ENCODE measurements around the gene SLC7A8.
A peak's percentile ranks its signal among the peaks of the same experiment; 100 is the strongest.

The SLC7A8 gene

DNA sequence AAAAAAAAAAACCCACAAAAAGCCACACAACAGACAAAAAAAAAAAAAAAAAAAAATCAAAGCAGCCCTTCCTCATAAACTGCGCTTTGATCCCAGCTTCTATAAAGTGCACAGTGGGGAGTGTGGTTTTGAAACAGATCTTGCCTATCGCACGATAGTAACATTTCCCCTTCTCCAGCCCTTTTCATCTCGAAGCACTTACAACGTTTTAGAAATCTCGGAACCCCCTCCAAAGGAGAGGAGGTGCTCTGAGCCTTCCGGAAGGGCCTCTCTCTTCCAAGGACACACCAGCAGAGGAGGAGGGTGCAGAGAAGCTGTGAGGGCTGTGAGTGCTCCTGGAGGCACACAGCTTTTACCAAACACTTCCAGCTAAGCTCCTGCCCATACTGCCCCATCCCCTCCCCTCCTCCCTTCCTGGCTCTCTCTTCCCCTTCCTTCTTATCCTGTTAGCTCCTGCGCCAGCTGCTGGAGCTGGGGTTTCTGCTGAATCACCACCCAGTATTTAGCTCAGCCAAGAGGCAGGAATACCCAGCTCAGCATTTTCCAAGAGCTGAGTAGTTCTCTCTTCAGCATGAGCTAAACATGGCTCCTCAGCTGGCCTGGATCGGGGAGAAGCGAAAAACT, 28.4 kb downstream of the SLC7A8 start:
- peak; percentile 47 for DNase-seq (ENCODE audit: low spot score)

DNA sequence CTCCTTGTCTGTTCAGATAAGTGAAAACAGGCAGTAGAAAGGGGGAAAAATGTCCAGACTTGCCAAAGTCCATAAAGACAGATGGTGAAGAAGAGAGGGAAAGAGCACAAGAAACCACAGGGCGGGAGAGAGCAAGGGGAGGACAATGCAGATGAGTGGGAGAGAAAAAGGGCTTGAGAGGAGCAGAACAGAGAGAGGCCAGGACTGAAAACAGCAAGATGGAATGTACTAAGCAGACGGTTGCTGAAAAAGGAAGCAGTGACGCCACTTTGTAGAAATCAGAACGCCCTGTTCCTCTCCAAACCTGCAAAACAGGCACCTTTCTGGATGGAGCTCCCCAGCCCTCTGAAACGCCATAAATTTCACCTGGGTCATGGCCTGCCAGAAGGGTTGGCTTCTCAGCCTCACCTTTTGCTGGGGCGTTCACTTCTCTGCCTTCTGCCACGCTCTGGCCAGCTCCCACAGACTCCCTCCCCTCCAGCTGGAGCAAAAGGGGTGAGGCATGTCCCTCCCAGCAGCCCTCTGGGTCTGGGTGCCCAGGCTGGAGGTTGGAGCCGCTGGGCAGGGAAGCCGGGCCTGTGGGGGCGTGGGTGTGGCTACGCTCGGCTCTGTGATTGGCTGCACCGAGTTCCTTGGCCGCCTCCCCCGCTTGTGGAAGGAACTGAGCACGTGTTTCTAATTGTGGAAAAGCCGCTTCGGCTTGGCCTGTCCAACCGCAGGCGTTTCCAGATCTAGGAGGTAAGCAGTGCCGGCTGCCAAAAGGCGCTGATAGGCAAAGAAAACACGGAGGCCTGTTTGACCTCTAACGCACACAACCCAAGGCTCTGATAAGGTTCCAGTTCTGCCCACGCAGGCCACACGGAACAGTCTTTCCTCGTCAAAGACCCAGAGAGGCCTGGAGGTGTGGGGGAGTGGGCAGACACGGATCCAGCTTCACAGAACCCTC, 29.3 kb downstream of the SLC7A8 start:
- DNase-seq (ENCODE audit: low spot score), result peak; percentile 76

DNA sequence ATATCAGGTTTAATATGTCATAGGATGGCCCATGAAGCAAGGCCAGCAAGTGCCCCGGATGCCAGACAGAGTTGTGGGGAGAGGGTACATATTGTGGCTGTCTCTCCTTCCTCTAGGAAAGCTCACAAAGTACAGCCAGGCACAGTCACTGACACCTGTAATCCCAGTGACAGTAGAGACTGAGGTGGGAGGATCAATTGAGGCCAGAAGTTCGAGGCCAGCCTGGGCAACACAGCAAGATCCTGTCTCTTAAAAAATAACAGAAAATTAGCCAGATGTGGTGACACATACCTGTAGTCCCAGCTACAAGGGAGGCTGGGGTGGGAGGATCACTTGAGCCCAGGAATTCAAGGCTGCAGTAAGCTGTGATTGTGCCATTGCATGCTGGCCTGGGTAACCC, 32.1 kb downstream of the SLC7A8 start:
- DNase-seq (ENCODE audit: low spot score), result no peak

DNA sequence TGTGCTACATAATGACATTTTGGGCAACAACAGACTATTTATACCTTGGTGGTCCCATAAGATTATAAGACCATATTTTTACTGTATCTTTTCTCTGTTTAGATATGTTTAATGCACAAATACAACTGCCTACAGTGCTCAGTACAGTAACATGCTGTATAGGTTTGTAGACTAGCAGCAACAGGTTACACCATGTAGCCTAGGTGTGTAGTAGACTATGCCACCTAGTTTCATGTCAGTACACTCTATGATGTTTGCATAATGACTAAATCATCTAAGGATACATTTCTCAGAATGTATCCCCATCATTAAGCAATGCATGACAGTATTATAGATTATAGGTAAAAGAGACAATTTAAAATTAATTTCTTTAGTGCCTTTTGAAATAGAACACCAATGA, 33.7 kb downstream of the SLC7A8 start:
- no peak for DNase-seq (ENCODE audit: low spot score)

DNA sequence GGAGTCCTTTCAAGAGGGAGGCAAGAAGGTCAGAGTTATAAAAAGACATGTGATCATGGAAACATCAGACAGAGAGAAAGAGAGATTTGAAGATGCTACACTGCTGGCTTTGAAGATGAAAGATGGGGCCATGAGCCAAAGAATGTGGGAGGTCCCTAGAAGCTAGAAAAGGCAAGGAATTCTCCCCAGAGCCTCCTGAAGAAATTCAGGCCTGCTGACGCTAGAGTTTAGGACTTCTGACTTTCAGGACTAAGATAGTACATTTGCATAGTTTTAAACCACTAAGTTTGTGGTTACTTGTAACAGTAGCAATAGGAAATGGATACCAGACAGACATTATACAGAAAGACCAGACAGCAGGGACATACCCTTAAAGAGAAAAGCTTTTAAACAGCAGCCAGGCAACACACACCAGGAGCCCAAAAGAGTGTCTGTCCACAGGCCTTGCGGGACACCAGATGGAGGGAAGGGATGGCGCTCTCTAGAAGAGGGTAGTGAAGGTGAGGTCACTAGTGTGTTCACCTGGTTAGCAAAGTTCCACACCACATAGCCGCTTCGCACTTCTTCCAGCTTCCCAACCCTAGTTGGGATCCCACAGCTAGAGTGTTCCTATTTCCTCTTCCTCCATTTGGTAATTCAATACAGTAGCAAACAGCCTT, 34.7 kb downstream of the SLC7A8 start:
- DNase-seq (ENCODE audit: low spot score), result no peak

DNA sequence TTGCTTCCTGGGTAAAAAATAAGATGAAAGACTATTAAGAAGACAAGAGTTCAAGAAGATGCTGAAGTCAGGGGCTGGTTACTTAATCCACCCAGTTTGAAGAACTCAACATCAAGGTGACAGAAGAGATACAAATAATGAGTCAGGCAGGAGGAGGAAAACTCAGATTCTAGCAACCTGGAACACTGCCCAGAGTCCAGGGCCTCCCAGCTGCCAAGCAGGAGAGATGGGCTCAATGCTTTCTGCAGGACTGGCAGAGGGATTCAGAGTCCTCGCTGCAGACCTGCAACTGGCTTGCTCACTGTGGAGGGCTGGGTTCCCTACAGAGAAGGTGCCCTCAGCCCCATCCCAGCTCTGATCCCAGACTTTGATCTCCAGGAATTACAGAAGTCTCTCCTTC, 35.8 kb downstream of the SLC7A8 start:
- DNase-seq (ENCODE audit: low spot score), result no peak

DNA sequence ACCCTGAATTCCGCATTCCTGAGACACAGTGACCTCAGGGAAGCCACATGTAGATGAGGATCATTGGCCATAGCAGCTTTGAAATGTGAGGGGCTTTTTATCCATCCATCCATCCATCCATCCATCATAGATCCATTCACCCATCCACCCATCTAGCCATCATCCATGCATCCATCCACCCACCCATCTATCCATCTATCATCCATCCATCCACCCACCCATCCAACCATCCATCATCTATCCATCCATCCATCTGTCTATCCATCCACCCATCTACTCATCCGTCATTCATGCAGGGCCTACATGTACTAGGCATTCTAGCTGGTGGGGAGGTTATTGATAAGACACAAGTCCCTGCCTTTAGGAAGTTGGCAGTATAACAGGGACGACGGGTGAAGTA, 36.5 kb downstream of the SLC7A8 start:
- DNase-seq (ENCODE audit: low spot score), result no peak

DNA sequence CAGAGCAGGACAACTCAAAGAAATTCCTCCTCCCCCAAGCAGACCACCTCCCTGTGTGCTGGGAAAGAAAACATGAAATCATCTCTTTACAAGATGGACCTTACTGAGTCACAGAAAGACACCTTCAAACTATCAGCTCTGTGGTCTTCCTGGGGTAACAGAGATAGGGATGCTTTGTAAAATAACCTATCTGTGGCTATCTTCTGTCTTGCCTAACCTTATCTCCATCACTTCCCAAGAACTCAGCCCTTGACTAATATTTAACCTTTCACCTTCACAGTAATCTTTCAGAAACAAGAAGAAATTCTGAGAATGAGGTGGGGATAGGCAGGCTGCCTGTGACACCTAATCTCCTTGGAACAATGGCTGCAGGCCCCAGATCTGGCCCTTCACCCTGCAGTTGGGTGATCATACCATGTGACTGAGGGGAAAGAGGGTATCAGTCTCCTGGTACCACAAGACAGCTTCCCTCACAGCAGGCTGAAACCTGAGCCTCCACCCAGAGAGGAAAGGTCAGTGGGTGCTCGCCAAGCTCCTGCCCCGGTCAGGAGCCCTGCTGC, 37.0 kb downstream of the SLC7A8 start:
- DNase-seq (ENCODE audit: low spot score), result no peak

DNA sequence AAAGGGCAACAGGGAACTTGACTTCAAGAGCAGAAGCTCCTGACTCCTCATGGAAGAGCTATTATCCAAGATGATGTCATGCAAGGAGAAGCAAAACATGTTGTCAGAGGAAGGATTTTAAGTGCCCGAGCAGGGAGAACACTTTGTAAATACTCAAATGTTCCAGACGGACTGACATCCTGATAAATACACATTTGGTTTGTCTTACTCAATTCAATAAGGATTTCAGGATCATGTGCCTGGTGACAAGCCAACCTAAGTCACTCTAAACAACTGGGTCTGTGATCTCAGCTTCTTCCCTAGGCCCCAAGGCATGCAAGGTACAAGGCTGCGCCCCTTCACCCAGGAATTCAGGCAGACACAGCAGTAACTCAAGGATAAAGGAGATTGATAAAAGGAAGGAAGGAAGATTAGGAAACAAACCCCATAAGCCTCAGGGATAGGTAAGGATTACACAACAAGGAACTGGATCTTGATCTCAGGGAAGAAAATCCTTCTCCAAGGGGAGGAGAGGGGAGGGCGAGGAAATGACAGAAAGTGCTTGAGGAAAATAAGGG, 37.6 kb downstream of the SLC7A8 start:
- DNase-seq (ENCODE audit: low spot score), result no peak

DNA sequence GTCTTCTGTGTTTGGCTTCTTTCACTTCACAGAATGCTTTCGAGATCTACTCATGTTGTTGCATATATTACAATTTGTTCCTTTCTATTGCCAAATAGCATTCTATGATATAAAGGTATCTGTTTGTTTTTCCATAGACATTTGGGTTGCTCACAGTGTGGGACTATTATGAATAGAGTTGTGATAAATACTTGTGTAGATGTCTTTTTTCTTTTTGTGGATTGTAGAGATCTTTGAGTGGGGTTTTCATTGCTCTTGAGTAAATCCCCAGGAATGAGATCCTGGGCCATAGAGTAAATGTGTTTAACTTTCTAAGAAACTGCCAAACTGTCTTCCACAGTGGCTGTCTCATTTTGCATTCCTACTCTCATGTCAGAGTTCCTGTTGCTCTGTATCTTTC, 39.5 kb downstream of the SLC7A8 start:
- no peak for DNase-seq (ENCODE audit: low spot score)

DNA sequence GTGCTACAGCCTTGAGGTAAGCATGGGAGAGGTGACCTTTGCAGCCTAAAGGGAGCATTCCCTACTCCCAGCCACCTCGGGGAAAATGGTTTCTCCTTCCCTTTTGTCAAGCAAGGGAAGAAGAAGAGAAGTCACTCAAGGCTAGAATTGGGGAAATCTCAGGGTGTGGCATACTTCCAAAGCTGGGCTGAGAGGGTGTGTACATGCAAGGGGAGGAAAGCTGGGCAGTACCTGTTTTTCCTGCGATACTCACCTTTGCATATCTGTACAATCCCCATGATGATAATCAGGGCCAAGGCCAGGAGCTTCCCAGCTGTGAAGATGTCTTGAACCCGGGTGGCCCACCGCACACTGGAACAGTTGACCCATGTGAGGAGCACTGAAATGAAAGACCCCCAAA, 40.6 kb downstream of the SLC7A8 start:
- DNase-seq (ENCODE audit: low spot score), result no peak

DNA sequence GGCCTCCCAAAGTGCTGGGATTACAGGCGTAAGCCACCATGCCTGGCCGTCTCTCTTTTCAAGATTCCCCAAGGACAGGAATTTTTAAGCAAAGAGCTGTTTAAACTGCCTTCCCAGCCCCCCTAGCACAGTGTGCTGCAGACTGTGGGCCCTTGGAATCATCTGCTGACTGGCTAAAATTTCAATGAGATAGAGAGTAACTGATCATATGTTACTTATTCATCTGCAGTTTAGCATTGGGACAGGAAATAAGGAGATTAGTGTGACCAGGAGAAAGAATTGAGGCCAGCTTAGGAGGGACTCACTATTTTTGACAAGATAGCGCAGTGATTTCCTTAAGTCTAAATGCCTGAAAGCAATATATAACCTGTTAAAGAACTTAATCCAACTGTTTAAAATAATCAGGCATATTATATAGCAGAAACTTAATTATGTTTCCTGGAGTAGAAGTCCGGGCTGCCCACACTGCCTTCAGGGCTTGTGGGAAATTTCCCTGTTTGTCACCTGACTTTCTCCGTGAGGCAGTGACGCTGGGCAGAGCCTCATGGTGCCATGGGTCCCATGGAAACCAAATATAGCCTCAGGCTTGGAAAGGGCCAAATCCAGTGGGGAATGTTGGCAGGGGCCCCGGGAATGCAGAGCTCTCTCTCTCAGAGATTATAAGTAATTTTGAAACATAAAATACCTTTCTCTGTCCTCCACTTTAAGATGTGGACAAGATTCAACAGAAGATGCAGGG, 41.6 kb downstream of the SLC7A8 start:
- no peak for DNase-seq (ENCODE audit: low spot score)

DNA sequence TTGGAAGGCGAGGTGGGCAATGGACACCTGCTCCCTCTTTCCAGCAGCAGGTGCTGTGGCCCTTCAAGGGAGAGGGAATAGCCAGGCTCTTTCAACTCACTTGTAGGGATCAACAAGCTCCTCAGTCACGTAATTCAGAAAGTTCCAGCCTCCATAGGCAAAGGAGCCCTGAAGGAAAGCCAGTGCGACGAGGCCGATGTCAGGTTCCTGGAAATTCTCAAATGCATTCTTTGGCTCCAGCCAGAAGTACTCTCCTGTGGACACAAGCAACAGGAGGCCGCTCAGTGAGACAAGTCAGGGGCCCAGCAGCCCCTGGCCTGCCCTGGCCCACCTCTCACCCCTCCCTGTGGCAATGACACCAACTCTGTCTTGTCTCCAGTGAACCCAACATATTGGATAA, 43.1 kb downstream of the SLC7A8 start:
- no peak for DNase-seq (ENCODE audit: low spot score)

DNA sequence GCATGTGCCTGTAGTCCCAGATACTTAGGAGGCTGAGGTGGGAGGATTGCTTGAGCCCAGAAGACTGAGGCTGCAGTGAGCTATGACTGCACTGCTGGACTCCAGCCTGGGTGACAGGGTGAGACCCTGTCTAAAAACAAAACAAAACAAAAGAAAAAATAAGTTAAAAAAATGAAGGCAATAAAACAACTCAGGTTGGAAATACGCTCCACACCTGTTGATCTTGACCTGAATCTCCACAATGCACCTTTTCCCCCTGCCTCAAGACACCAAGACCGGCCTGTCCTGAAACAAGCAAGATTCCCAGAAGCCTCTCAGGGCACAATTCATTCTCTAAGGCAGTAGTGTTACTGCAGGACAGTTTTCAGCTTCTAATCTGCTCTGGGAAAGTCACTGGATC, 43.6 kb downstream of the SLC7A8 start:
- DNase-seq (ENCODE audit: low spot score), result no peak

DNA sequence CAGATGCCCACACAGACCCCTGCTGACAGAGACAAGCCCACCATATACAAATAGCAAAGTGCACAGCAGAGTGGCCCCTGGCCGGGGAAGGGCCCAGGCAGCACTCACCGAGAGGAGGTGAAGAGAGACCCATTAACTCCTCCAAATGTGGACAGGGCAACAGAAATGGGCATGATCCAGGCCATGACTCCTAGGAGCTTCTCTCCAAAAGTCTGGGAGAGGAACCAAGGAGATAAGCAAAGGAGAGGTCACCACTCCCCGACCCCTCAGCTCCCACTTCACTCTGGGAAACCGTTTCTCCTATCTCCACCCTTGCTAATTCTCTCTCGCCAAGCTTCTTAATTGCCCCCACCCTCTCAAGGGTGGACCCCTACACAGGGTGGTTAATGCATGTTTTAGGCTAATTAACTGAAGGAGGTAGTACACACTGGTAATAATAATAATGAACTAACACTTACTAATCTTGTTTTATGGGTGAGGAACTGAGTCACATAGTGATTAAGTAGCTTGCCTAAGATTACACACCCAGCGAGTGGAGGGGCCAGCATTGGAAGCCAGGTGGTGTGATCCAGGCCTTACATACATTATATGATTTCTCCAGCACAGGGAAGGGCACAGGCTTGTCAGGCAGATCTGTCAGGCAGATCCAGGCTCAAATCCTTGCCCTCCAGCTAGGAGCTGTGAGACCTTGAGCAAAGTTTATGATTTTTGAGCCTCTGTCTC, 45.5 kb downstream of the SLC7A8 start:
- DNase-seq (ENCODE audit: low spot score), result no peak

DNA sequence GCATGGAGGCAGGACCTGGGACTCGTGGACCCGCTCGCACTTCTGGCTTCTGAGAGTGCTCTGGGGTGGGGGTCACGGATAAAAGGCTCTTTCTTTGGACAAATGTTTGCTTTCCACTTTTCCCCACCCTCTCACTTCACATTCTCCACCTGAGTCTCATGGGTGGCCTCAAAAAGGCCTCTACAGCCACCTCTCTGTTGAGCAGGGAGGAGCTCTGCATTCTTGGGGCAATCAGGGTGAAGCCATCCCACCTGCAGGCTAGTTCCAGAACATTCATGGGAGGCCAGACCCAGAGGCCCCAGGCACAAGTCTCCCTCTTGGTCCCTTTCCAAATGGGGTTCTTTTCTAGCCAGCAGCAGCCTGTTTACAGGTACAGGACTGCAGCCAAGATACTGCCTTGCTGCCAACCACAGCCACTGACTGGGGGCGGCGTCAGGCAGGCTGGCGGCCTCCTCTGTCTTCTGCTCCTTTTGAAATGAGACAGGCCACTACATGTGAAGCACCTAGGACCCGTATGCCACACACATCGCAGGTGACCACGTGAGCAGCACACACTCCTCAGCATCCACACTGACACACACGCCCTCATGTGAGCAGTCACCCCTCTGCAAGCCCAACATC, 46.2 kb downstream of the SLC7A8 start:
- DNase-seq (ENCODE audit: low spot score), result no peak

DNA sequence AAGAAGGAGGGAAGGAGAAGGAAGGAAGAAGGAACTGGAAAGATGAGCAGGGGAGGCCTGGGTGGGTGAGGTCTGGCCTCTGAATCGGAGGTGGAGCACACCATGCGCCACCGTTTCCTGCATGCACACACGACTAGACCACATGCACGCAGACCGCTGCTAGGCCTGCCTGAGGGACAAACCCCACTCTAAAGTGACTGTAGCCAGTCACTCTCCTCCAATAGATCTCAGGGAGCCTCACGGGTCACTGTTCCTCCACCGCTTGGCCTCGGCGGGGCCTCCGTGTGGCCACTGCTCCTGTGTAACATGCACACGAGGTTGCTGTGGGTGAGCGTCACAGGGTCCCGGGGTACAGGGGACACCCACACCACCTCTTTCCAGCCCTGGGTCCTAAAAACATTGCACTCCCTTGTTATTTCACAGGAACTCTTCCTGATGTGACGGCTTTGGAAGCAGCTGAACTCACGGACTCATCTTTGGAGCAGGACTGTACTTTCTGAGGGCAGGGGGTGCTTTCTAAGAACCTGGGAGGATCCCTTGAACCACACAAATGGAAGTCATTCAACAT, 46.8 kb downstream of the SLC7A8 start:
- DNase-seq (ENCODE audit: low spot score), result no peak

DNA sequence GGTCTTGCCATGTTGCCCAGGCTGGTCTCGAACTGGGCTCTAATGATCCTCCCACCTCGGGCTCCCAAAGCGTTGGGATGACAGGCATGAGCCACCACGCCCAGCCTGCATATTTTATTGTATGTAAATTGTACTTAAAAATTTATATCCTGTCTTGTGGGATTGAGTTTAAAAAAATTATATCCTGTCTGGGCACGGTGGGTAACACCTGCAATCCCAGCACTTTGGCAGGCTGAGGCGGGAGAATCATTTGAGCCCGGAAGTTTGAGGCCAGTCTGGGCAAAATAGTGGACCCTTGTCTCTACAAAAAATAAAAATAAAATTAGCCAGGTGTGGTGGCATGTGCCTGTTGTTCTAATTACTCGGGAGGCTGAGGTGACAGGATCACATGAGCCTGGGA, 50.5 kb downstream of the SLC7A8 start:
- no peak for DNase-seq (ENCODE audit: low spot score)

DNA sequence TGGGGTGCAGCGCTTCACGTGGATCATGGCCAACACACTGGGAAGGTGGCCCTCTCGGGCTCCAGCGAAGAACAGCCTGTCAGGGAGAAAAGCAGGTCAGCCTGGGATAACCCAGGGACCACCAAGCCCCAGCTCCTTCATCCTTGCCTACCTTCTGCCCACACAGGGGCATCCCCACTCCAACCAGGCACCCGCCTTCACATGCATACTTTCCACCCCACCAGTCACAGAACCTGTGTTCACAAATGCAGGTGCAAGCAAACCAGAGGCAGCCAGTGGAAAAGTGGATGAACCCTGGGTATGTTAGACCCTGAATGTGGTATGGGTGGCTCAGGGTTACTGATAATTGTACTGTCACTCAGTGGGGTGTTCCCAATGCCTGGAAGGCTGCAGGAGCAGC, 52.0 kb downstream of the SLC7A8 start:
- no peak for DNase-seq (ENCODE audit: low spot score)

DNA sequence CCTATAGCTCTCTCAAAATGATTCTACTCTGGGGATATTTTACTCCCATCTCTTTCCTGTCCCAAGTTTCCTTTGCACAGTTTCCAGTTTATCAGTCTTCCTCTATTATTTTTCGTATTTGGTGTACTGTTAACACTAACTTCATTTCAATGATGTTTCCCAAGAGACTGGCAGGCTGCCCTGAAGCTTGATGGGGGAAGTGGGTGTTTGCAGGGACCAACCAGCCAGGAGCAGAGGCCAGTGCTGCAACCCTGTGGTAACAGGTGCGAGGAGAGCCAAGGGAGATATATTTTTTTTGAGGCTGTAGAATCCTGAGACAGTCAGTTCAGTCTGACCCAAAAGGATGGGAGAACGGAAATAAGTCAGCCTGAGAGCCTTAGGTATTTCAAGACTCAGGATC, 52.6 kb downstream of the SLC7A8 start:
- DNase-seq (ENCODE audit: low spot score), result no peak
